Measurements from ENCODE around the gene WDR82.

The WDR82 gene

GRCh38 chr3:52305926-52306325 lies 27.5 kb upstream of the WDR82 start:
- no peak for DNase-seq

GRCh38 chr3:52303811-52304210 lies 25.4 kb upstream of the WDR82 start:
- DNase-seq: no peak

GRCh38 chr3:52302426-52303145 lies 24.1 kb upstream of the WDR82 start:
- no peak for DNase-seq

GRCh38 chr3:52299879-52300611 lies 21.6 kb upstream of the WDR82 start:
- peak; percentile 97 for DNase-seq

GRCh38 chr3:52299247-52299878 lies 20.9 kb upstream of the WDR82 start:
- no peak for DNase-seq

GRCh38 chr3:52298149-52299098 lies 20.0 kb upstream of the WDR82 start:
- no peak for DNase-seq

- no peak for DNase-seq
These were observed 19.0 kb upstream of the WDR82 start for GRCh38 chr3:52297242-52298148.

GRCh38 chr3:52295671-52296208 lies 17.3 kb upstream of the WDR82 start:
- DNase-seq: no peak

- no peak for DNase-seq
These were observed 16.1 kb upstream of the WDR82 start for GRCh38 chr3:52294320-52295150.

GRCh38 chr3:52293491-52294319 lies 15.3 kb upstream of the WDR82 start:
- DNase-seq: no peak

GRCh38 chr3:52292247-52293065 lies 14.0 kb upstream of the WDR82 start:
- no peak for DNase-seq

- peak; percentile 49 for DNase-seq
These were observed 13.2 kb upstream of the WDR82 start for GRCh38 chr3:52291508-52292181.

- no peak for DNase-seq
These were observed 12.4 kb upstream of the WDR82 start for GRCh38 chr3:52290596-52291507.

GRCh38 chr3:52289747-52290595 lies 11.5 kb upstream of the WDR82 start:
- no peak for DNase-seq

GRCh38 chr3:52289338-52289746 lies 10.9 kb upstream of the WDR82 start:
- DNase-seq: peak; percentile 85

GRCh38 chr3:52288674-52289073 lies 10.2 kb upstream of the WDR82 start:
- DNase-seq: no peak

Data from hematopoietic multipotent progenitor cell treated with erythropoietin and hydrocortisone succinate and interleukin-3 and kit ligand, for 8 days (in vitro differentiated cells).